GM12891 (cell line): ENCODE results near the gene ADAM23.

Experiments
- POLR2A ChIP-seq: IDR thresholded peaks from 2 replicates; pipeline ENCODE4 v1.6.1; 2011; ENCODE audit warnings: low read depth, low read length, control low read depth
- POLR2AphosphoS5 ChIP-seq: IDR thresholded peaks from 2 replicates; pipeline ENCODE4 v1.6.1; 2011; ENCODE audit warnings: low read depth, low read length, control low read depth
- TAF1 ChIP-seq: IDR thresholded peaks from 2 replicates; pipeline ENCODE4 v1.6.1; 2011; ENCODE audit warnings: low read depth, low read length, control low read depth

GRCh38 chr2:206415618-206416243 is 27.6 kb upstream of the ADAM23 start:
- TF ChIP-seq POLR2AphosphoS5 (no peak), POLR2A (no peak), TAF1 (no peak)
